ENCODE measurements around the gene GPLD1.

- TF ChIP-seq RFX5 (IDR thresholded peaks at IDR 0.05; ENCODE audit: low read depth, low read length): no peak
- TF ChIP-seq TARDBP (IDR thresholded peaks at IDR 0.05): no peak
- TF ChIP-seq ZHX1 (conservative IDR thresholded peaks at IDR 0.05; ENCODE audit: low read length): no peak
- no peak for TF ChIP-seq HDAC2 (IDR thresholded peaks at IDR 0.05)
Measured at GRCh38 chr6:24378473-24379097, 110.8 kb downstream of the GPLD1 start.
